Neural cell (in vitro differentiated cells): ENCODE results near the gene TLE3. TPM values are rescaled to one million over a fixed set of nuclear protein-coding genes. Genes with fewer than 3 reads are reported as not detected.

ENCODE experiments used
- H2AFZ ChIP-seq: fragments of 200-600, 300-800 bp; sonication (generic), shearing (Covaris generic); 2 replicates; pipeline ENCODE4 v1.6.0; 2014; ENCODE audit warnings: low read depth, mild to moderate bottlenecking, antibody characterized with exemption, low read length, moderate library complexity
- H3F3A ChIP-seq: fragments of 200-600 bp; shearing (Covaris generic); 2 replicates; pipeline ENCODE4 v1.6.1; 2016; ENCODE audit warnings: mild to moderate bottlenecking, moderate library complexity, mixed read lengths, antibody characterized with exemption, low read length; ENCODE audit not compliant: insufficient read depth, poor library complexity, severe bottlenecking
- H3K27ac ChIP-seq: fragments of 200-600, 300-800 bp; sonication (generic), shearing (Covaris generic); 2 replicates; pipeline ENCODE4 v1.5.1; 2014; ENCODE audit warnings: mild to moderate bottlenecking, low read length, moderate library complexity
- H3K27me3 ChIP-seq: fragments of 300-800, 200-600 bp; sonication (generic), shearing (Covaris generic); 2 replicates; pipeline ENCODE4 v1.6.0; 2014; ENCODE audit warnings: mild to moderate bottlenecking, low read depth, low read length, moderate library complexity; ENCODE audit not compliant: insufficient read depth
- H3K36me3 ChIP-seq: fragments of 300-800, 200-600 bp; sonication (generic), shearing (Covaris generic); 2 replicates; pipeline ENCODE4 v1.5.1; 2014; ENCODE audit warnings: mild to moderate bottlenecking, antibody characterized with exemption, low read length, moderate library complexity; ENCODE audit not compliant: insufficient read depth
- H3K4me2 ChIP-seq: fragments of 300-800, 200-600 bp; sonication (generic), shearing (Covaris generic); 2 replicates; pipeline ENCODE4 v1.6.0; 2014; ENCODE audit warnings: mild to moderate bottlenecking, low read length
- H3K4me3 ChIP-seq: fragments of 300-800, 200-600 bp; sonication (generic), shearing (Covaris generic); 2 replicates; pipeline ENCODE4 v1.5.1; 2014; ENCODE audit warnings: mild to moderate bottlenecking, low read length, moderate library complexity
- H3K79me2 ChIP-seq: fragments of 200-600 bp; shearing (Covaris generic); replicated peaks from 2 replicates; pipeline ENCODE4 v1.6.0; 2014; ENCODE audit warnings: mild to moderate bottlenecking, low read length, moderate library complexity; ENCODE audit not compliant: insufficient read depth
- H3K9ac ChIP-seq: fragments of 300-800, 200-600 bp; sonication (generic), shearing (Covaris generic); 2 replicates; pipeline ENCODE4 v1.6.1; 2016; ENCODE audit warnings: mild to moderate bottlenecking, low read length, mixed read lengths
- H3K9me2 ChIP-seq: fragments of 200-600 bp; shearing (Covaris generic); 2 replicates; pipeline ENCODE4 v1.6.1; 2016; ENCODE audit warnings: mild to moderate bottlenecking, low read length, mixed read lengths; ENCODE audit not compliant: insufficient read depth
- H3K9me3 ChIP-seq: fragments of 200-600, 300-800 bp; sonication (generic), shearing (Covaris generic); 2 replicates; pipeline ENCODE4 v1.6.1; 2016; ENCODE audit warnings: mild to moderate bottlenecking, mixed run types, low read length, moderate library complexity, mixed read lengths
- H4K20me1 ChIP-seq: fragments of 200-600 bp; shearing (Covaris generic); 2 replicates; pipeline ENCODE4 v1.6.1; 2016; ENCODE audit warnings: mild to moderate bottlenecking, mixed run types; ENCODE audit not compliant: insufficient read depth
- EP300 ChIP-seq: fragments of 450-650 bp; conservative IDR thresholded peaks from 2 replicates; pipeline ENCODE4 v1.6.1; 2014; ENCODE audit warnings: antibody characterized with exemption, mild to moderate bottlenecking, moderate library complexity; ENCODE audit not compliant: poor library complexity, severe bottlenecking
- EZH2 ChIP-seq: fragments of 200-600, 300-800 bp; shearing (Covaris generic), sonication (generic); IDR thresholded peaks from 2 replicates; pipeline ENCODE4 v1.6.1; 2014; ENCODE audit warnings: antibody characterized with exemption, low read length, borderline replicate concordance, mild to moderate bottlenecking; ENCODE audit not compliant: insufficient read depth, poor library complexity, severe bottlenecking
- MXI1 ChIP-seq: fragments of 450-650 bp; conservative IDR thresholded peaks from 2 replicates; pipeline ENCODE4 v1.6.1; 2014; ENCODE audit warnings: antibody characterized with exemption, mild to moderate bottlenecking; ENCODE audit not compliant: poor library complexity, severe bottlenecking
- POLR2AphosphoS5 ChIP-seq: IDR thresholded peaks from 2 replicates; pipeline ENCODE4 v1.6.1; 2012
- RAD21 ChIP-seq: fragments of 450-650 bp; conservative IDR thresholded peaks from 2 replicates; pipeline ENCODE4 v1.6.1; 2014; ENCODE audit warnings: antibody characterized with exemption, mild to moderate bottlenecking, moderate library complexity
- REST ChIP-seq: IDR thresholded peaks from 2 replicates; pipeline ENCODE4 v1.6.1; 2012; ENCODE audit warnings: borderline replicate concordance
- SMC3 ChIP-seq: fragments of 450-650 bp; conservative IDR thresholded peaks from 2 replicates; pipeline ENCODE4 v1.6.1; 2014; ENCODE audit warnings: antibody characterized with exemption, mild to moderate bottlenecking, moderate library complexity; ENCODE audit not compliant: poor library complexity
- TAF1 ChIP-seq: IDR thresholded peaks from 2 replicates; pipeline ENCODE4 v1.6.1; 2012; ENCODE audit warnings: low read depth
- polyA plus RNA-seq: library from polyadenylated mRNA; depleted of rRNA; stranded (reverse); fragments of >200 nt; gene quantifications from 2 replicates; pipeline ENCODE4 v1.2.3, GENCODE V29; 2014
- TF ChIP-seq, protein P1 (sequence below): fragments of 450-650 bp; IDR thresholded peaks from 2 replicates; pipeline ENCODE4 v1.5.1; 2014; ENCODE audit warnings: antibody characterized with exemption, mild to moderate bottlenecking, moderate library complexity; ENCODE audit not compliant: poor library complexity, severe bottlenecking

Gene TLE3
- polyA plus RNA-seq, 1 donor from 2014 or later = 27.6 TPM

- TF ChIP-seq, protein P1, sequence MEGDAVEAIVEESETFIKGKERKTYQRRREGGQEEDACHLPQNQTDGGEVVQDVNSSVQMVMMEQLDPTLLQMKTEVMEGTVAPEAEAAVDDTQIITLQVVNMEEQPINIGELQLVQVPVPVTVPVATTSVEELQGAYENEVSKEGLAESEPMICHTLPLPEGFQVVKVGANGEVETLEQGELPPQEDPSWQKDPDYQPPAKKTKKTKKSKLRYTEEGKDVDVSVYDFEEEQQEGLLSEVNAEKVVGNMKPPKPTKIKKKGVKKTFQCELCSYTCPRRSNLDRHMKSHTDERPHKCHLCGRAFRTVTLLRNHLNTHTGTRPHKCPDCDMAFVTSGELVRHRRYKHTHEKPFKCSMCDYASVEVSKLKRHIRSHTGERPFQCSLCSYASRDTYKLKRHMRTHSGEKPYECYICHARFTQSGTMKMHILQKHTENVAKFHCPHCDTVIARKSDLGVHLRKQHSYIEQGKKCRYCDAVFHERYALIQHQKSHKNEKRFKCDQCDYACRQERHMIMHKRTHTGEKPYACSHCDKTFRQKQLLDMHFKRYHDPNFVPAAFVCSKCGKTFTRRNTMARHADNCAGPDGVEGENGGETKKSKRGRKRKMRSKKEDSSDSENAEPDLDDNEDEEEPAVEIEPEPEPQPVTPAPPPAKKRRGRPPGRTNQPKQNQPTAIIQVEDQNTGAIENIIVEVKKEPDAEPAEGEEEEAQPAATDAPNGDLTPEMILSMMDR = no peak
- TF ChIP-seq MXI1 = no peak
- no peak for TF ChIP-seq SMC3
- no peak for TF ChIP-seq TAF1
- no peak for TF ChIP-seq POLR2AphosphoS5
- TF ChIP-seq REST = no peak
- TF ChIP-seq EP300 = no peak
- no peak for TF ChIP-seq EZH2
- no peak for TF ChIP-seq RAD21
- Histone ChIP-seq H3K4me3 (no peak overlapping the region), H2AFZ (no peak overlapping the region), H3K9me3 (no peaks in the 10 kb centered on the region), H3K9ac (no peak overlapping the region), H3K79me2 (no peaks in the 10 kb centered on the region), H3K9me2 (no peaks in the 10 kb centered on the region), H3K36me3 (no peaks in the 10 kb centered on the region), H3K4me2 (no peak overlapping the region), H3K27me3 (no peaks in the 10 kb centered on the region), H3F3A (no peaks in the 10 kb centered on the region), H3K27ac (no peak overlapping the region), H4K20me1 (no peaks in the 10 kb centered on the region)
These were observed 92.9 kb downstream of the TLE3 start for GRCh38 chr15:70004826-70005225.

GRCh38 chr15:70002897-70003296 is 94.8 kb downstream of the TLE3 start:
- no peaks in the 10 kb centered on the region for H3K79me2 ChIP-seq
- no peaks in the 10 kb centered on the region for H3F3A ChIP-seq
- H2AFZ ChIP-seq = no peak overlapping the region
- no peak overlapping the region for H3K4me2 ChIP-seq
- H3K27me3 ChIP-seq = no peaks in the 10 kb centered on the region
- no peak for TF ChIP-seq TAF1
- TF ChIP-seq RAD21 = no peak
- H3K36me3 ChIP-seq = no peaks in the 10 kb centered on the region
- H3K27ac ChIP-seq = no peak overlapping the region
- no peak overlapping the region for H3K9ac ChIP-seq
- no peaks in the 10 kb centered on the region for H3K9me2 ChIP-seq
- no peaks in the 10 kb centered on the region for H3K9me3 ChIP-seq
- no peaks in the 10 kb centered on the region for H4K20me1 ChIP-seq
- no peak overlapping the region for H3K4me3 ChIP-seq

- no peak for TF ChIP-seq EZH2
- TF ChIP-seq MXI1 = no peak
- no peak for TF ChIP-seq TAF1
- no peak for TF ChIP-seq EP300
- TF ChIP-seq RAD21 = no peak
- no peak for TF ChIP-seq REST
- no peak for TF ChIP-seq SMC3
- TF ChIP-seq, protein P1 = no peak
- no peak for TF ChIP-seq POLR2AphosphoS5
- H3K4me3 ChIP-seq = no peak overlapping the region
- H2AFZ ChIP-seq = no peak overlapping the region
- H3F3A ChIP-seq = no peaks in the 10 kb centered on the region
- H3K9me2 ChIP-seq = no peaks in the 10 kb centered on the region
- H4K20me1 ChIP-seq = no peaks in the 10 kb centered on the region
- no peaks in the 10 kb centered on the region for H3K36me3 ChIP-seq
- no peak overlapping the region for H3K27ac ChIP-seq
- no peaks in the 10 kb centered on the region for H3K9me3 ChIP-seq
- H3K4me2 ChIP-seq = no peak overlapping the region
- no peak overlapping the region for H3K9ac ChIP-seq
- no peaks in the 10 kb centered on the region for H3K79me2 ChIP-seq
- H3K27me3 ChIP-seq = no peaks in the 10 kb centered on the region
These were observed 95.9 kb downstream of the TLE3 start for GRCh38 chr15:70001859-70002258.
